Measurements from ENCODE around the gene SORCS2.

The SORCS2 gene

GRCh38 chr4:7762376-7763030 is 570.2 kb downstream of the SORCS2 start:
- no peak for DNase-seq

- DNase-seq = no peak
Measured at GRCh38 chr4:7763106-7763505, 570.8 kb downstream of the SORCS2 start.

- DNase-seq = no peak
Measured at GRCh38 chr4:7763788-7764187, 571.5 kb downstream of the SORCS2 start.

- no peak for DNase-seq
Measured at GRCh38 chr4:7764466-7764865, 572.1 kb downstream of the SORCS2 start.

GRCh38 chr4:7765666-7766065 is 573.3 kb downstream of the SORCS2 start:
- no peak for DNase-seq

GRCh38 chr4:7766086-7766485 is 573.7 kb downstream of the SORCS2 start:
- DNase-seq = no peak

- no peak for DNase-seq
Measured at GRCh38 chr4:7766661-7767345, 574.5 kb downstream of the SORCS2 start.

GRCh38 chr4:7767526-7767925 is 575.2 kb downstream of the SORCS2 start:
- no peak for DNase-seq

- no peak for DNase-seq
Measured at GRCh38 chr4:7767966-7768365, 575.6 kb downstream of the SORCS2 start.

GRCh38 chr4:7768736-7769135 is 576.4 kb downstream of the SORCS2 start:
- no peak for DNase-seq

GRCh38 chr4:7769396-7770223 is 577.3 kb downstream of the SORCS2 start:
- DNase-seq = peak; percentile 27

GRCh38 chr4:7770224-7771050 is 578.1 kb downstream of the SORCS2 start:
- DNase-seq = peak; percentile 58

- DNase-seq = peak; percentile 8
Measured at GRCh38 chr4:7771056-7771455, 578.7 kb downstream of the SORCS2 start.

- peak; percentile 18 for DNase-seq
Measured at GRCh38 chr4:7771541-7772507, 579.5 kb downstream of the SORCS2 start.

GRCh38 chr4:7772711-7773385 is 580.5 kb downstream of the SORCS2 start:
- DNase-seq = peak; percentile 49

GRCh38 chr4:7773401-7774180 is 581.3 kb downstream of the SORCS2 start:
- peak; percentile 14 for DNase-seq

GRCh38 chr4:7774301-7775294 is 582.3 kb downstream of the SORCS2 start:
- no peak for DNase-seq

- DNase-seq = no peak
Measured at GRCh38 chr4:7775396-7775795, 583.1 kb downstream of the SORCS2 start.

All from left hindlimb (tissue), 1 donor.